ENCODE results near the gene WNT11. TPM values are rescaled to one million over a fixed set of nuclear protein-coding genes. Genes with fewer than 3 reads are reported as not detected.
A peak's percentile ranks its signal among the peaks of the same experiment; 100 is the strongest.

Gene WNT11
- total RNA-seq, 2 donors from 2014 or later = 0.71 to 1.5 TPM

GRCh38 chr11:76176463-76176862 is 29.8 kb downstream of the WNT11 start:
- DNase-seq (ENCODE audit: low spot score in 2 of 2) = no peak
- ATAC-seq = no peak
- no peak overlapping the region for H3K27ac Mint-ChIP-seq
- H3K36me3 Mint-ChIP-seq = no peaks in the 10 kb centered on the region
- no peaks in the 10 kb centered on the region for H3K9me3 Mint-ChIP-seq

DNA sequence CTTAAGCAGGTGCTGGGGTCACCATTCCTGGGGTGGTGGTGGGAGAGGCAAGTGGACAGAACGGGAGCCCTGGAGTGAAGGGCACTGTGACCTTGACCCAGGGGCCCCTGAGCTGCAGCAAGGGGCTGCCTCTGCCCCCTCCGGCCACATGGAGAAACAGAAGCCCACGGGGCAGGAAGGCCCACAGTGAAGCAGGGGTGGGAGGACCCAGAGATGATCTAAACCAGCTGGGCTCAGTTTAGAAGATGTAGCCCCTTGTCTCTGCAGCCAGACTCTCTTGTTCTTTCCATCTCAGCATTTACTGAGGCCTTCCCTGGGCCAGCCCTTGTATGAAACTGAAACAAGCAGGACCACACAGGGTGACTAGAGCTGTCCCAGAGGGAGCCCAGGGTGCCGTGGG is 30.5 kb downstream of the WNT11 start:
- no peak overlapping the region for H3K27ac Mint-ChIP-seq
- H3K9me3 Mint-ChIP-seq = no peaks in the 10 kb centered on the region
- no peaks in the 10 kb centered on the region for H3K36me3 Mint-ChIP-seq
- no peak for ATAC-seq
- DNase-seq (ENCODE audit: low spot score in 2 of 2) = no peak

- Mint-ChIP-seq H3K27ac (no peak overlapping the region), H3K36me3 (no peaks in the 10 kb centered on the region)
Measured at GRCh38 chr11:76174330-76174729, 32.0 kb downstream of the WNT11 start.

DNA sequence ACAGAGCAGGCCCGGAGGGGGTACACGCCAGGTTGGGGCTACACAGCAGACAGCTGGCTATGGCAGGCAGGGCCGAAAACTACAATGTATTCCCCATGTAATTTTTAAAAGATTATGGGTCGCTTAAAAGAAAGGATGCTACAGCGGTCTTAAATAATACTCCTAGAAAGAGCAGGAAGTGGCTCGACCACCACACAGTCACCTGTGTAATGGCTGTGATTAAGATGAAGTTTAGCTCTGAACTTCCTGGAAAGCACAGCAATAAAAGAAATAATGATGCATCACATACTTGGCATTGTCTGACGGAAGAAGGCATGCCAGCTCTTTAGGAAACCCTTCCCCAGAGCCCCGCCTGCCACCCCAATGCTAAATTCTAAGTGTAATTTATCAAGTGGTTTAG is 32.6 kb downstream of the WNT11 start:
- Mint-ChIP-seq H3K36me3 (no peaks in the 10 kb centered on the region), H3K27ac (peak overlapping the region in 1 of 2 donors; percentile 11), H3K9me3 (no peaks in the 10 kb centered on the region)
- ATAC-seq (no peak), DNase-seq (ENCODE audit: low spot score in 2 of 2) (no peak)

More at GRCh38 chr11:76174330-76174729, 32.0 kb downstream of the WNT11 start:
- ATAC-seq (no peak), DNase-seq (ENCODE audit: low spot score in 2 of 2) (no peak)
- no peaks in the 10 kb centered on the region for H3K9me3 Mint-ChIP-seq

DNA sequence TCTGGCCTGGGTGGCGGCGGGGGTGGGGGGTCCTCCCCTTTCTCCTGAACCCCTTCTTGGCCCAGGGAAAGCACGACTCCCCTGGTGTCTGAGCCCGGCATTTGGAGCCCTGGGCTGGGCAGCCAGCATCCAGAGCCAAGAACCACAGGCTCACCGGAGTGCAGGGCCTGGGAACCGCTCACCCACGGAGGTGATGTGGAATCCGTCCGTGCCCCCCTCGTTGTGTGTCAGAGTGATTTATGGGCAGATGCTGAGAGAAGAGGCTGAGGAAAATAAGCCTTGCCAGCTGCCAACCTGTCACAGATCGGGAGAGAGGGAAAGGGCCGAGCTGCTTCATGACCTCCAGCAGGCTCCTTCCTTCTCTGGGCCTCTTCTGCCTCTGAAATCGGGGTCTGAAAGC is 33.7 kb downstream of the WNT11 start:
- no peak overlapping the region for H3K27ac Mint-ChIP-seq
- no peaks in the 10 kb centered on the region for H3K9me3 Mint-ChIP-seq
- no peaks in the 10 kb centered on the region for H3K36me3 Mint-ChIP-seq
- DNase-seq (ENCODE audit: low spot score in 2 of 2) = no peak
- ATAC-seq = no peak

DNA sequence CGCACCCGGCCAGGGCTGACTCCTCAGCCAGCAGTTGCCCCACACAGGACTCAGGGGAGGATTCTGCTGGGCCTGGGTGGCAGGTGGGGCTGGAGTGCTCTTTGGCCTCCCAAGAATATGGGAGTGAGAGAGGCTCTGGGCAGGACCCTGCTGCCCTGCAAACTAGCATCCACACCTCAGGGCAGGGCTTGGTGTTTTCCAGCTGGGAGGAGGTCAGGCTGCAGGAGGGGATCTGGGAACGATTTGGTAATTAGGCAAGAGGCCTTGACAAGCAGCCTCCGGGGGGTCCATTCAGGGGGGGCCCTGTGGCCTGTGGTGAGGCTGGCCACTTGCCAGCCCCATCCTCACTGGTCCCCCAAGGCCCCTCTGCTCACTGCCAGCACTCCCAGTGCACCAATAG is 35.8 kb downstream of the WNT11 start:
- no peak for ATAC-seq
- no peaks in the 10 kb centered on the region for H3K9me3 Mint-ChIP-seq
- no peaks in the 10 kb centered on the region for H3K36me3 Mint-ChIP-seq
- no peak for DNase-seq (ENCODE audit: low spot score in 2 of 2)
- no peak overlapping the region for H3K27ac Mint-ChIP-seq

DNA sequence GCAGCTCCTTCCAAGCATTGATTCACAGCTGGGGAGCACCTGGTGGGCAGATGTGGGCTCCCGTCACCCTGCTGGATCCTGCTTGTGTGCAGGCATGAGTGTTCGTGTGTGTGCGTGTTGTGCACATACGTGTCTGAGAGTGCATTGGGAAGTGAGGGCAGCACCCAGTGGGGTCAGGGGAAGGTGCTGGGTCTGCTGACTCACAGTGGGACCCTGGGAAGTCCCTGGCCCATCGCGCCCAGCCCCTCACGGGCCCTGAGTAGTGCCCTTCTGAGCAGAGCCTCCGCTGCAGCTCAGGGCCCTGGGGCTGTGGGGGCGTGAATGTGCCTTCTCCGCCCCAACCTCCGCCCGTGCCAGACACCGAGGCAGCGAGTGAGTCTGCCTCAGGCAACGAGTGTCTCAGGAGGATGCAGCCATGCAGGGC is 36.8 kb downstream of the WNT11 start:
- H3K27ac Mint-ChIP-seq = no peak overlapping the region
- no peaks in the 10 kb centered on the region for H3K9me3 Mint-ChIP-seq
- ATAC-seq = no peak
- no peaks in the 10 kb centered on the region for H3K36me3 Mint-ChIP-seq
- no peak for DNase-seq (ENCODE audit: low spot score in 2 of 2)

DNA sequence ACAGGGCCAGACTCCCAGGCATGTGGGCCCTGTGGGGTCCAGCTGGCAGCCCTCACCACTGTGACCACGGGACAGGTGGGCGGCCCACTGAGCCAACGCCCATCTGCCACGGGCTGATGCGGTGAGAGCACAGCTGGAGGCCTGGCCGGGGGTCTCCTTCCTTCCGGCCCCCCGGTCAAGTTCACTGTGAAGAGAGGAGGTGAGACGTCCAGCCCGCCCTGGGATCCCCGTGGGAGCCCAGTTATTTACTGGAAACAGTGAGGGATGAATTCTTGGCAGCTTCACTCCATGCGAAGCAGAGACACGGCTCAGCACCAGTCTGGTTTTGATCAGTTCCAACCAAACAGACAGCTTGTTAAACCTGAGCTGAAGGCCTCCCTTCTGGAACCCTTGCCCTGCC is 38.7 kb downstream of the WNT11 start:
- no peaks in the 10 kb centered on the region for H3K36me3 Mint-ChIP-seq

DNA sequence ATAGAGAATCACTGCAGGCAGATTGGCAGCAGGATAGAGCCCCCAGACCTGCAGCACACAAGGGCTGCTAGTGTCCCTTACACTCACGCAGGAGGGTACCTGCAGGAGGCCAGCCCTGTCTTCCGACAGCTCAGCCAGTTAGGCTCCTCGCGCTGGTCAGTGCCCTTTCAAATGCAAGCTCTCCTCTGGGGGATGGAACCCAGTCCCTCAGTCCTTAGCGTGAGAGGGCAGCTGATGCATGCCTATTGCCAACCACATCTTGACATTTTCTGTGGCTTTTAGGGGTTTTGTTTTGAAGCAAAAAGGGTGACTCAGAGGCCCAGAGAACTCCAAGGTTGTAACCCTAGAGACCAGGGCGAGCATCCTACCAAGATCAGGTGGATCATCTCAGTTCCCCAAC is 40.0 kb downstream of the WNT11 start:
- no peaks in the 10 kb centered on the region for H3K36me3 Mint-ChIP-seq
- no peaks in the 10 kb centered on the region for H3K9me3 Mint-ChIP-seq
- DNase-seq (ENCODE audit: low spot score in 2 of 2) (peak in 1 of 2 donors; percentile 28), ATAC-seq (peak; percentile 88 to 91)
- peak overlapping the region in 1 of 2 donors; percentile 51 for H3K27ac Mint-ChIP-seq

More for the DNA sequence above, 38.7 kb downstream of the WNT11 start:
- DNase-seq (ENCODE audit: low spot score in 2 of 2) (no peak), ATAC-seq (no peak)
- no peaks in the 10 kb centered on the region for H3K9me3 Mint-ChIP-seq
- H3K27ac Mint-ChIP-seq = no peak overlapping the region

GRCh38 chr11:76164861-76165751 is 41.2 kb downstream of the WNT11 start:
- H3K36me3 Mint-ChIP-seq = no peaks in the 10 kb centered on the region
- no peak overlapping the region for H3K27ac Mint-ChIP-seq
- DNase-seq (ENCODE audit: low spot score in 2 of 2) = no peak
- no peaks in the 10 kb centered on the region for H3K9me3 Mint-ChIP-seq
- no peak for ATAC-seq

- Mint-ChIP-seq H3K36me3 (no peaks in the 10 kb centered on the region), H3K27ac (no peak overlapping the region), H3K9me3 (no peaks in the 10 kb centered on the region)
- ATAC-seq (no peak), DNase-seq (ENCODE audit: low spot score in 2 of 2) (no peak)
Measured at GRCh38 chr11:76164081-76164480, 42.2 kb downstream of the WNT11 start.

GRCh38 chr11:76163289-76163880 is 42.9 kb downstream of the WNT11 start:
- ATAC-seq (no peak), DNase-seq (ENCODE audit: low spot score in 2 of 2) (no peak)
- no peak overlapping the region for H3K27ac Mint-ChIP-seq
- H3K36me3 Mint-ChIP-seq = no peaks in the 10 kb centered on the region
- H3K9me3 Mint-ChIP-seq = no peaks in the 10 kb centered on the region

GRCh38 chr11:76162336-76163288 is 43.7 kb downstream of the WNT11 start:
- ATAC-seq = no peak
- Mint-ChIP-seq H3K27ac (no peak overlapping the region), H3K36me3 (no peaks in the 10 kb centered on the region), H3K9me3 (no peaks in the 10 kb centered on the region)
- no peak for DNase-seq (ENCODE audit: low spot score in 2 of 2)

GRCh38 chr11:76161261-76161961 is 44.9 kb downstream of the WNT11 start:
- H3K9me3 Mint-ChIP-seq = no peaks in the 10 kb centered on the region
- H3K27ac Mint-ChIP-seq = no peak overlapping the region
- no peak for ATAC-seq
- no peaks in the 10 kb centered on the region for H3K36me3 Mint-ChIP-seq
- no peak for DNase-seq (ENCODE audit: low spot score in 2 of 2)

DNA sequence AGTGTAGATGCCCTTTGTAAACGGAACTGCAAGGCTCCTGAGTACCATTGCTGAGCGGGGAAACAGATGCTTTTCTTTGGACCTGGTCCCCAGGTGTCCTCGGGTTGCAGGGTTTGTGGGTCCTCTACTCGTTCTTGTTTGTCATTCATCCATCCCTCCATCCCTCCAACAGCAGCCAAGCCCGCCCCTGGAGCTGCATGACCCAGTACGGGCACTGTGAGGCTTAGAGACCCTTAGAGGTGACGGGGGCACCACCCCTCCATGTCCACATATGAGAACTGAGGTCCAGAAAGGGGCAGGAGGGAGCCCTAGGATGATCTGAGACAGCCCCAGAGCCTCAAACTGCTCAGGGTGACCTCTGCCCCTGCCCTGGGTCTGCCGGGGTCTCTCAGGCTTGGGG is 45.4 kb downstream of the WNT11 start:
- no peaks in the 10 kb centered on the region for H3K36me3 Mint-ChIP-seq
- H3K9me3 Mint-ChIP-seq = no peaks in the 10 kb centered on the region
- no peak overlapping the region for H3K27ac Mint-ChIP-seq
- DNase-seq (ENCODE audit: low spot score in 2 of 2) = no peak
- no peak for ATAC-seq

- no peaks in the 10 kb centered on the region for H3K36me3 Mint-ChIP-seq
- H3K27ac Mint-ChIP-seq = no peak overlapping the region
- no peaks in the 10 kb centered on the region for H3K9me3 Mint-ChIP-seq
- ATAC-seq = no peak
- DNase-seq (ENCODE audit: low spot score in 2 of 2) = peak in 1 of 2 donors; percentile 26
Measured at GRCh38 chr11:76159983-76160661, 46.2 kb downstream of the WNT11 start.

All from activated naive CD4-positive, alpha-beta T cell treated with anti-CD3 and anti-CD28 coated beads, Interleukin-2, amount 50 U/mL, for 72 hours (primary cell).